H9 (cell line): Measurements from ENCODE around the gene CDH23. TPM values are rescaled to one million over a fixed set of nuclear protein-coding genes. Genes with fewer than 3 reads are reported as not detected.

Experiments
- DNase-seq: peaks from one replicate; pipeline ENCODE4 v3.0.0-alpha.2; 2017
- H2AFZ ChIP-seq: one replicate; pipeline ENCODE4 v1.6.1; 2013; ENCODE audit warnings: mild to moderate bottlenecking, low read length, control low read depth, moderate library complexity
- H2AK5ac ChIP-seq: 2 replicates; pipeline ENCODE4 v1.6.1; 2013; ENCODE audit warnings: low read length, control low read depth, mixed read lengths; ENCODE audit not compliant: insufficient read length
- H2BK120ac ChIP-seq: one replicate; pipeline ENCODE4 v1.6.1; 2013; ENCODE audit warnings: low read depth, mild to moderate bottlenecking, low read length, control low read depth, inconsistent platforms; ENCODE audit not compliant: poor library complexity, severe bottlenecking
- H2BK12ac ChIP-seq: 2 replicates; pipeline ENCODE4 v1.6.1; 2013; ENCODE audit warnings: low read length, control low read depth, mixed read lengths, low read depth; ENCODE audit not compliant: insufficient read length
- H2BK15ac ChIP-seq: 2 replicates; pipeline ENCODE4 v1.6.1; 2013; ENCODE audit warnings: low read depth, low read length, control low read depth
- H2BK20ac ChIP-seq: one replicate; pipeline ENCODE4 v1.6.1; 2013; ENCODE audit warnings: low read depth, mild to moderate bottlenecking, low read length, control low read depth, inconsistent platforms; ENCODE audit not compliant: poor library complexity, severe bottlenecking
- H2BK5ac ChIP-seq: 2 replicates; pipeline ENCODE4 v1.6.1; 2013; ENCODE audit warnings: low read length, control low read depth, mixed read lengths; ENCODE audit not compliant: insufficient read length
- H3K14ac ChIP-seq: 2 replicates; pipeline ENCODE4 v1.6.1; 2013; ENCODE audit warnings: low read length, control low read depth; ENCODE audit not compliant: insufficient read depth
- H3K18ac ChIP-seq: 2 replicates; pipeline ENCODE4 v1.6.1; 2013; ENCODE audit warnings: low read depth, mild to moderate bottlenecking, mixed read lengths, low read length, control low read depth; ENCODE audit not compliant: insufficient read length
- H3K23ac ChIP-seq: 2 replicates; pipeline ENCODE4 v1.6.1; 2013; ENCODE audit warnings: low read length, control low read depth, mixed read lengths, low read depth; ENCODE audit not compliant: insufficient read length
- H3K23me2 ChIP-seq: 2 replicates; pipeline ENCODE4 v1.6.1; 2013; ENCODE audit warnings: low read depth, mild to moderate bottlenecking, mixed read lengths, low read length, control low read depth; ENCODE audit not compliant: insufficient read length, poor library complexity, severe bottlenecking
- H3K27ac ChIP-seq: 2 replicates; pipeline ENCODE4 v1.5.1; 2013; ENCODE audit warnings: low read length, control low read depth, mixed read lengths, low read depth; ENCODE audit not compliant: insufficient read length
- H3K27me3 ChIP-seq: 2 replicates; pipeline ENCODE4 v1.6.1; 2013; ENCODE audit warnings: low read length, control low read depth, inconsistent platforms; ENCODE audit not compliant: insufficient read depth
- H3K4ac ChIP-seq: 2 replicates; pipeline ENCODE4 v1.6.1; 2013; ENCODE audit warnings: low read depth, mild to moderate bottlenecking, control low read depth, inconsistent platforms, low read length, moderate library complexity
- H3K4me1 ChIP-seq: 2 replicates; pipeline ENCODE4 v1.6.1; 2013; ENCODE audit warnings: low read length, control low read depth, inconsistent platforms; ENCODE audit not compliant: insufficient read depth
- H3K4me2 ChIP-seq: 2 replicates; pipeline ENCODE4 v1.6.1; 2013; ENCODE audit warnings: low read length, control low read depth, mixed read lengths; ENCODE audit not compliant: insufficient read length, insufficient read depth
- H3K56ac ChIP-seq: 2 replicates; pipeline ENCODE4 v1.6.1; 2013; ENCODE audit warnings: low read depth, mild to moderate bottlenecking, mixed read lengths, low read length, control low read depth; ENCODE audit not compliant: insufficient read length
- H3K79me1 ChIP-seq: 2 replicates; pipeline ENCODE4 v1.6.1; 2013; ENCODE audit warnings: low read depth, mild to moderate bottlenecking, moderate library complexity, low read length, control low read depth, inconsistent platforms; ENCODE audit not compliant: insufficient read depth, poor library complexity, severe bottlenecking
- H3K79me2 ChIP-seq: 2 replicates; pipeline ENCODE4 v1.6.1; 2013; ENCODE audit warnings: low read length, control low read depth, inconsistent platforms; ENCODE audit not compliant: insufficient read depth
- H3K9ac ChIP-seq: 2 replicates; pipeline ENCODE4 v1.6.1; 2013; ENCODE audit warnings: low read length, control low read depth, mixed read lengths; ENCODE audit not compliant: insufficient read length; ENCODE audit errors: extremely low read depth
- H3K9me3 ChIP-seq: one replicate; pipeline ENCODE4 v1.6.1; 2013; ENCODE audit warnings: low read depth, low read length, inconsistent platforms; ENCODE audit not compliant: control insufficient read depth
- H3T11ph ChIP-seq: one replicate; pipeline ENCODE4 v1.6.1; 2013; ENCODE audit warnings: mild to moderate bottlenecking, low read length, control low read depth, inconsistent platforms
- H4K20me1 ChIP-seq: one replicate; pipeline ENCODE4 v1.6.1; 2013; ENCODE audit not compliant: control insufficient read depth, insufficient read length, insufficient read depth
- H4K5ac ChIP-seq: 2 replicates; pipeline ENCODE4 v1.6.1; 2013; ENCODE audit warnings: low read depth, mild to moderate bottlenecking, mixed read lengths, low read length, control low read depth; ENCODE audit not compliant: insufficient read length
- H4K8ac ChIP-seq: replicated peaks from 2 replicates; pipeline ENCODE4 v1.6.1; 2013; ENCODE audit warnings: low read length, control low read depth, mixed read lengths, low read depth; ENCODE audit not compliant: insufficient read length
- H4K91ac ChIP-seq: 2 replicates; pipeline ENCODE4 v1.6.1; 2013; ENCODE audit warnings: low read depth, mild to moderate bottlenecking, moderate library complexity, mixed read lengths, low read length, control low read depth; ENCODE audit not compliant: insufficient read length
- H3K27ac Mint-ChIP-seq, 3 experiments: 2 replicates in 2 of 3; 3 replicates in 1 of 3; pipeline ENCODE4 v1.8.0; 2020 to 2021; ENCODE audit warnings: mixed read lengths in 3 of 3, mild to moderate bottlenecking in 1 of 3, moderate library complexity in 1 of 3
- H3K27me3 Mint-ChIP-seq: 2 replicates; pipeline ENCODE4 v1.8.0; 2021; ENCODE audit warnings: low read depth, mild to moderate bottlenecking, moderate library complexity, mixed read lengths
- H3K36me3 Mint-ChIP-seq, 3 experiments: 2 replicates in 2 of 3; 3 replicates in 1 of 3; pipeline ENCODE4 v1.8.0; 2020 to 2021; ENCODE audit warnings: low read depth in 3 of 3, mixed read lengths in 3 of 3; ENCODE audit not compliant: insufficient read depth in 1 of 3
- H3K4me1 Mint-ChIP-seq, 2 experiments: 2 replicates each; pipeline ENCODE4 v1.8.0; 2020; ENCODE audit warnings: mixed read lengths in 2 of 2
- H3K4me3 Mint-ChIP-seq, 2 experiments: 2 replicates in 1 of 2; 3 replicates in 1 of 2; pipeline ENCODE4 v1.8.0; 2020 to 2021; ENCODE audit warnings: mild to moderate bottlenecking in 2 of 2, mixed read lengths in 2 of 2, moderate library complexity in 1 of 2
- H3K9me3 Mint-ChIP-seq, 2 experiments: 2 replicates in 1 of 2; 3 replicates in 1 of 2; pipeline ENCODE4 v1.8.0; 2020; ENCODE audit warnings: mild to moderate bottlenecking in 2 of 2, mixed read lengths in 2 of 2, moderate library complexity in 1 of 2
- CTCF ChIP-seq: fragments of 200-600 bp; sonication (generic); conservative IDR thresholded peaks from 3 replicates; pipeline ENCODE4 v1.8.0; 2021; ENCODE audit warnings: antibody characterized with exemption, mild to moderate bottlenecking
- WGBS: extraction: QIAGEN DNeasy Blood & Tissue Kit; methylation state at CpG from one replicate; pipeline ENCODE4 v1.1.7; 2013; ENCODE audit warnings: missing lambda C conversion rate, low lambda C conversion rate, mixed read lengths; ENCODE audit not compliant: insufficient read length; ENCODE audit errors: extremely low coverage; 5-methylcytosine and 5-hydroxymethylcytosine counted together
- total RNA-seq: library from RNA; stranded (reverse); gene quantifications from 2 replicates; pipeline ENCODE4 v1.2.1, GENCODE V29; 2021

CDH23 gene
- total RNA-seq, 1 experiment from 2014 or later = 2.1 TPM

GRCh38 chr10:71695502-71696476, 299.1 kb downstream of the CDH23 start:
- Histone ChIP-seq H4K5ac (no peak overlapping the region), H4K91ac (no peak overlapping the region), H3K56ac (no peak overlapping the region), H3K79me1 (no peaks in the 10 kb centered on the region), H2BK5ac (no peak overlapping the region), H3K4me1 (no peaks in the 10 kb centered on the region), H4K8ac (no peak overlapping the region), H3K79me2 (no peaks in the 10 kb centered on the region), H3T11ph (no peak overlapping the region), H2AFZ (no peak overlapping the region), H3K9ac (no peak overlapping the region), H3K27me3 (no peaks in the 10 kb centered on the region), H2BK12ac (no peak overlapping the region), H3K4me2 (no peak overlapping the region), H3K4ac (no peak overlapping the region), H3K9me3 (no peaks in the 10 kb centered on the region), H3K18ac (no peak overlapping the region), H2BK15ac (no peak overlapping the region), H2BK120ac (no peak overlapping the region), H3K23me2 (no peaks in the 10 kb centered on the region), H4K20me1 (no peaks in the 10 kb centered on the region), H2AK5ac (no peak overlapping the region), H3K14ac (no peak overlapping the region), H2BK20ac (no peak overlapping the region), H3K23ac (no peak overlapping the region), H3K27ac (no peak overlapping the region)
- H3K9me3 Mint-ChIP-seq = no peaks in the 10 kb centered on the region; a peak in 2 of 5 replicates
- no peaks in the 10 kb centered on the region for H3K36me3 Mint-ChIP-seq
- H3K4me3 Mint-ChIP-seq = no peak overlapping the region
- H3K27ac Mint-ChIP-seq = 0 out of 7 replicates have a peak overlapping the region, but pooled peaks of 1 of the 3 experiments have one; percentile 35
- WGBS = no CpG with 5 or more reads among the region's 14 CpGs
- TF ChIP-seq CTCF = no peak
- H3K27me3 Mint-ChIP-seq = no peaks in the 10 kb centered on the region; the same call in 1 of the 2 replicates
- H3K4me1 Mint-ChIP-seq = peaks cover 2 to 8% of the 10 kb centered on the region in 2 experiments; a peak in 3 of 4 replicates
- DNase-seq = no peak
